ENCODE measurements around the gene TNK2. TPM values are rescaled to one million over a fixed set of nuclear protein-coding genes. Genes with fewer than 3 reads are reported as not detected.

Gene TNK2
- total RNA-seq (198 and 201 TPM in 2 replicates), polyA plus RNA-seq (126 and 131 TPM in 2 replicates), polyA minus RNA-seq (59.1 and 105 TPM in 2 replicates)
- 36.9 TPM for total RNA-seq (2013)

DNA sequence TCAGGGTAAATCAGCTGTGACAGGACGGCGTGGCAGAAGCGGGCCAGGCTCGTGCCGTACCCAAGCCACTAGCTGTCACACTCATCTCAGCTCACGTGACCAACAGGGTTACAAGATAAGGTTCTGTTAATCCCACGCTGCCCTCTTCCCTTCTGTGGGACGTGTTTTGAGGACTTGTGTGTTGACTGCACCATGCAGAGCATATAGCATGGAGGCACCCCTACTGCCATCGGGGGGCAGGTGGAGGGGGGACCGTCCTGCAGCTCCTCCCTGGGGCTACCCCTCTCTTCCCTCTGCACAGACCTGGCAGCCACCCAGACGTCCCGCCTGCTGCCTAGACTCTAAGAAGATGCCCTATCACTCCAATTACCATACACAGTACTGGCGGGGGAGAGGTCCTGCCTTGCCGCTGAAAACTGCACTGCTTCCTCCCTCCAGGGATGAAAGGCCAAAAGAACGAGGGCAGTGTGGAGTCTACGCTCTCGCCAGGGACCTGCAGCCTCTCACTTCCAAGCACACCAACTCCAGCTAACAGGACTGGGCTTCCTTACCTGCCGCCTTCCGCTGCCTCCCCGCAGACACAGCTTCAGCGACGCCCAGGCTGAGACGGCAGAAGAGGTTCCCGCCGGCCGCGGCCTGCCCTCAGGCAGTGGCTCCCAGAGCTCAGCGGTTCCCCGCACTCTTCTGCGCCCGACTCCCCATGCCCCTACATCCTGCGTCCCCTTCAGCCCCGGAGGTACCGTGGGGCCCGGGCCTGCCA, at the start of gene TNK2:
TSS of gene TNK2 (minus strand) at position 618 of the 760 bp plus-strand sequence. CDS start 19,963 bp downstream, outside the sequence.
- no peaks in the 10 kb centered on the region for H3K9me3 ChIP-seq (ENCODE audit: control extremely low read depth in 1 of 3, control insufficient read depth in 2 of 3, insufficient read depth in 1 of 3, low read length in 2 of 3)
- H3K27ac Mint-ChIP-seq: peak within 1 kb of the TSS; percentile 100
- DNase-seq (peak; percentile 68), ATAC-seq (ENCODE audit: low read depth) (peak; percentile 19)
- H3K4me1 Mint-ChIP-seq: peaks cover 51% of the 10 kb centered on the region
- intact Hi-C loops (cut with micrococcal nuclease): loop anchor here (1.0 to 10.0 kb wide), 3 partner anchors 7 to 727 kb away; partner anchors contain the start of gene NRROS
- no peak for TF ChIP-seq CTCF (IDR thresholded peaks at IDR 0.05)
- no peak for TF ChIP-seq EZH2 (IDR thresholded peaks at IDR 0.05; ENCODE audit: borderline replicate concordance, insufficient read depth, low read depth, low read length, poor library complexity, severe bottlenecking)
- no peaks in the 10 kb centered on the region for H4K20me1 ChIP-seq (ENCODE audit: control insufficient read depth, insufficient read depth, low read length, poor library complexity, severe bottlenecking)
- peak within 1 kb of the TSS; percentile 92 for H3K4me2 ChIP-seq (replicated peaks; ENCODE audit: low read depth, low read length, poor library complexity, severe bottlenecking)
- under 1% methylated on average over 34 of the region's 35 CpGs for WGBS (ENCODE audit: insufficient coverage)
- H3K27ac ChIP-seq (ENCODE audit: low read length in 2 of 2): peak within 1 kb of the TSS; percentile 98 to 99
- peaks cover 50% of the 10 kb centered on the region for H3K79me2 ChIP-seq (ENCODE audit: control insufficient read depth, insufficient read depth, low read length)
- peak within 1 kb of the TSS; percentile 99 for H3K4me3 Mint-ChIP-seq
- no peaks in the 10 kb centered on the region for H3K27me3 Mint-ChIP-seq
- H2AFZ ChIP-seq (ENCODE audit: insufficient read depth, low read depth, low read length, poor library complexity, severe bottlenecking): peak within 1 kb of the TSS; percentile 77
- CTCF ChIA-PET: interaction anchor here (0.6 to 5.6 kb wide), 11 partner anchors 7 to 298 kb away, joined by 3 to 187 read pairs (median 7); no protein-coding TSS in a partner anchor
- peak within 1 kb of the TSS; percentile 48 to 87 (median 61) for H3K4me3 ChIP-seq (ENCODE audit: control extremely low read depth in 1 of 5, extremely low read depth in 1 of 5, insufficient read depth in 1 of 5, low read depth in 2 of 5, low read length in 4 of 5)
- H3K9me3 Mint-ChIP-seq (ENCODE audit: insufficient read depth): no peaks in the 10 kb centered on the region
- no peaks in the 10 kb centered on the region for H3K27me3 ChIP-seq (replicated peaks in 1 of 4; ENCODE audit: control extremely low read depth in 1 of 4, control insufficient read depth in 3 of 4, insufficient read depth in 4 of 4, low read length in 3 of 4)
- H3K9ac ChIP-seq (ENCODE audit: low read length): peak within 1 kb of the TSS; percentile 77
- POLR2A ChIA-PET: interaction anchor here (1.4 to 4.5 kb wide), 5 partner anchors 7 to 365 kb away, joined by 3 to 134 read pairs (median 9); partner anchors contain the start of gene PPP1R2
- H3K4me1 ChIP-seq (ENCODE audit: control insufficient read depth in 2 of 2, insufficient read depth in 2 of 2, low read length in 2 of 2): peaks cover 53 to 57% of the 10 kb centered on the region in 2 donors
- H3K36me3 ChIP-seq (replicated peaks in 1 of 2; ENCODE audit: control extremely low read depth in 1 of 2, control insufficient read depth in 1 of 2, extremely low read depth in 1 of 2, insufficient read depth in 2 of 2, low read length in 1 of 2): no peaks in the 10 kb centered on the region

DNA sequence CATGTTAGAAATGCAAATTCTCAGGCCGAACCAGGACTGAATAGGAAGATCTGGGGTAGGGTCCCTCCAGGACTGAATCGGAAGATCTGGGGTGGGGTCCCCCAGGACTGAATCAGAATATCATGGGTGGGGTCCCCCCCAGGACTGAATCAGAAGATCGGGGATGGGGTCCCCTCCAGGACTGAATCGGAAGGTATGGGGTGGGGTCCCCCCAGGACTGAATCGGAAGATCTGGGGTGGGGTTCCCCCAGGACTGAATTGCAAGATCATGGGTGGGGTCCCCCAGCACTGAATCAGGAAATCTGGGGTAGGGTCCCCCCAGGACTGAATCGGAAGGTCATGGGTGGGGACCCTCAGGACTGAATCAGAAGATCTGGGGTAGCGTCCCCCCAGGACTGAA, 48.2 kb upstream of the TNK2 start:
- peak overlapping the region; percentile 15 for H3K27ac Mint-ChIP-seq
- no peaks in the 10 kb centered on the region for H3K9me3 Mint-ChIP-seq (ENCODE audit: insufficient read depth)
- TF ChIP-seq EZH2 (IDR thresholded peaks at IDR 0.05; ENCODE audit: borderline replicate concordance, insufficient read depth, low read depth, low read length, poor library complexity, severe bottlenecking) (no peak), CTCF (IDR thresholded peaks at IDR 0.05) (no peak)

More for the DNA sequence above, 48.2 kb upstream of the TNK2 start:
- intact Hi-C loops (cut with micrococcal nuclease): no loop called here
- H3K4me1 ChIP-seq (ENCODE audit: control insufficient read depth in 2 of 2, insufficient read depth in 2 of 2, low read length in 2 of 2): peaks cover 0 to 4% of the 10 kb centered on the region in 2 donors
- ChIA-PET POLR2A (interaction anchor here (1.4 kb wide), 1 partner anchor 50 kb away, joined by 4 read pairs; no protein-coding TSS in a partner anchor), CTCF (no interaction called here)
- ATAC-seq (ENCODE audit: low read depth): no peak
- H2AFZ ChIP-seq (ENCODE audit: insufficient read depth, low read depth, low read length, poor library complexity, severe bottlenecking): no peak overlapping the region
- no peaks in the 10 kb centered on the region for H3K79me2 ChIP-seq (ENCODE audit: control insufficient read depth, insufficient read depth, low read length)
- peaks cover 0 to 7% (median 0%) of the 10 kb centered on the region in 3 donors for H3K9me3 ChIP-seq (ENCODE audit: control extremely low read depth in 1 of 3, control insufficient read depth in 2 of 3, insufficient read depth in 1 of 3, low read length in 2 of 3)
- Mint-ChIP-seq H3K4me1 (peaks cover 10% of the 10 kb centered on the region), H3K4me3 (no peak overlapping the region), H3K27me3 (no peaks in the 10 kb centered on the region)
- H3K27ac ChIP-seq (ENCODE audit: low read length in 2 of 2): no peak overlapping the region
- H3K4me2 ChIP-seq (replicated peaks; ENCODE audit: low read depth, low read length, poor library complexity, severe bottlenecking): no peak overlapping the region
- no peaks in the 10 kb centered on the region for H4K20me1 ChIP-seq (ENCODE audit: control insufficient read depth, insufficient read depth, low read length, poor library complexity, severe bottlenecking)
- H3K4me3 ChIP-seq (ENCODE audit: control extremely low read depth in 1 of 5, extremely low read depth in 1 of 5, insufficient read depth in 1 of 5, low read depth in 2 of 5, low read length in 4 of 5): no peak overlapping the region
- no peak for DNase-seq
- H3K27me3 ChIP-seq (replicated peaks in 1 of 4; ENCODE audit: control extremely low read depth in 1 of 4, control insufficient read depth in 3 of 4, insufficient read depth in 4 of 4, low read length in 3 of 4): no peaks in the 10 kb centered on the region
- no peak overlapping the region for H3K9ac ChIP-seq (ENCODE audit: low read length)
- H3K36me3 ChIP-seq (replicated peaks in 1 of 2; ENCODE audit: control extremely low read depth in 1 of 2, control insufficient read depth in 1 of 2, extremely low read depth in 1 of 2, insufficient read depth in 2 of 2, low read length in 1 of 2): no peaks in the 10 kb centered on the region
- 100% methylated on average over 7 of the region's 7 CpGs for WGBS (ENCODE audit: insufficient coverage)
